KOPT-K1 (cell line): Measurements from ENCODE around the gene RNF11.

Experiments
- H3K27ac ChIP-seq: fragments of 200-600 bp; sonication (generic); 2 replicates; pipeline ENCODE4 v1.5.1; 2016; ENCODE audit warnings: antibody characterized with exemption, mild to moderate bottlenecking, low read depth, low read length; ENCODE audit not compliant: poor library complexity, severe bottlenecking
- H3K36me3 ChIP-seq: fragments of 200-600 bp; sonication (generic); 2 replicates; pipeline ENCODE4 v1.5.1; 2017; ENCODE audit warnings: antibody characterized with exemption, mild to moderate bottlenecking, low read length, moderate library complexity; ENCODE audit not compliant: insufficient read depth
- H3K9me3 ChIP-seq: fragments of 200-600 bp; sonication (generic); 2 replicates; pipeline ENCODE4 v1.5.1; 2017; ENCODE audit warnings: antibody characterized with exemption, low read length, mild to moderate bottlenecking; ENCODE audit not compliant: insufficient read depth, poor library complexity, severe bottlenecking

Gene RNF11

DNA sequence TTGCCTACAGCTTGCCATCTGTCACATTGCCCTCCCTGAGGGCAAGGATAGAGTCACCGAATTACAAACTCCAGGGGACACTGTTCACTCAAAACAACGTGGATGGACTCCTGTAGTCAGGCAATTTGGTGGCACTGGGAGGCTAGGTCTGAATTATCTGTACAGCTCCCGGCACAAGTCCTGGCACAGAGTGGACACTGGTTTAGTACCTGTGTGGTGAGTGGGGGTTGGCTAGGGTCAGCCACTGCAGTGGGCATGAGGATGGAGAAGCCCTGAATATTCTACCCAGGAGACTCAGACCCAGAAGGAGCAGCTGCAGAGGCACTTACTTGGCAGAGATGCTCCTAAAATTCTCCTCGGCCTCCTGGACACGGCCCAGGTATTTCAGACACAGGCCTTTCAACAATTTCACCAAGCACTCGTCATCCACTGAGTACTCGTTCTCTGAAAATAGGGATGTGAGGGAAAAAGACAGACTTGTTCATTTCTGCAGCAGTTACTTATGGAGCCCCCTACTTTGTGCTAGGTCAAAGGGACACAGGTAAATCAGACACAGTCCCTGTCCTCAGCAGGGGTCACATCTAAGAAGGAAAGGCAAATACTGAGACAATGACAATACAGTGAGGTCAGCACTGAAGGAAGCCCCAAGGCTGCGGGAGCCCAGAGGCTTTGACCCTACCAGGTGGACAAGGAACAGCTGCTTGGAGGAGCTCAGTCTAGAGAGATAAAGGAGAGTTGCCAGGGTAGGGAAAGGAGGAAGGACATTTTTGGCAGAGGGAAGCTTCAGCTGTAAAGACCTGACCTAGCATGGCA is 53.8 kb downstream of the RNF11 start:
- no peak overlapping the region for H3K27ac ChIP-seq

DNA sequence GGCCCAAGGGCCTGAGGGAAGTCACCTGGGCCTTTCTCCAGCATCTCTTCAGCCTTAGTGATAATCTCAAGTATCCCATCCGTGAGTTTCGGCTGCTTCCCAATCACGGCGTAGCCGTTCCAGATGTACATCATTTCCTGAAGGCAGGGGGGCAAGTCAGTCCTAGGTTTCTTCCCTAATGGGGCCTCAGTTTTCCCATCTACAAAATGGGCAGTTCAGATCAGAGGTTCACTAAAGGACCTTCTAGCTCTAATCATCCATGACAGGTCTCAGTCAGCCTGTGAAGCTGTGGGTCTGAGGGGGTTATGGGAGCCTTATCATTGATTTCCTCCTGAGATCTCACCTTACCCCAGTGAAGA is 54.4 kb downstream of the RNF11 start:
- no peaks in the 10 kb centered on the region for H3K9me3 ChIP-seq
- H3K36me3 ChIP-seq, result no peaks in the 10 kb centered on the region
- H3K27ac ChIP-seq, result no peak overlapping the region

More for the DNA sequence above, 53.8 kb downstream of the RNF11 start:
- Histone ChIP-seq H3K9me3 (no peaks in the 10 kb centered on the region), H3K36me3 (no peaks in the 10 kb centered on the region)

DNA sequence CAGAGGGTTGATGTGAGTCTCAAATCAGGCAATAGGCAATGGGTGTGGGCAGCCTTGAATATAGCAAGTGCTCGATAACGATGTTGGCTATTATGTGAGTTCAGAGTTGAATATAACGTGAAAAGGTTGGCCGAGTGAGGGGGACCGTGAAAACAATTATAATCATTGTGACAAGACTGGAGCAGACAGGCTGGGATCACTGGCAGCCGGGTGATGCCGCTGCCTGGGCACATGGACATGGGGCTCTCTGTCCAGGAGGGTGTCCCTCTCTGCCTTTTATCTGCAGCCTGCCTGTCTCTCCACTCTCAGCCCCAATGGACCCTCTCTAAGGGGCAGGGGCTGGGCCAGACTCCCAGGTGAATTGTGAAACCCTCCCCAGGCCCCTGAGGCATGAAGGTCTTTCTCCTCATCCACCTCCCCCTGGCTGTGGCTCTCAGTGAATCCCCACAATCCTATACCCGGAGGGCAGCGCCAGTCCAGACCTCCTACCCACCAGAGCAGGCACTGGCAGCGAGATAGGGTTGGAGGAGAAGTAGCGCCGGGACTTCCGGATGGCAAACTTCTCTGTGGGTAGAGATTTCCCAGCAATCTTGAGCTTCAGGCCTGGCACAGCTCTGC is 57.9 kb downstream of the RNF11 start:
- peaks cover under 1% of the 10 kb centered on the region for H3K9me3 ChIP-seq
- H3K27ac ChIP-seq, result no peak overlapping the region
- H3K36me3 ChIP-seq, result no peaks in the 10 kb centered on the region

DNA sequence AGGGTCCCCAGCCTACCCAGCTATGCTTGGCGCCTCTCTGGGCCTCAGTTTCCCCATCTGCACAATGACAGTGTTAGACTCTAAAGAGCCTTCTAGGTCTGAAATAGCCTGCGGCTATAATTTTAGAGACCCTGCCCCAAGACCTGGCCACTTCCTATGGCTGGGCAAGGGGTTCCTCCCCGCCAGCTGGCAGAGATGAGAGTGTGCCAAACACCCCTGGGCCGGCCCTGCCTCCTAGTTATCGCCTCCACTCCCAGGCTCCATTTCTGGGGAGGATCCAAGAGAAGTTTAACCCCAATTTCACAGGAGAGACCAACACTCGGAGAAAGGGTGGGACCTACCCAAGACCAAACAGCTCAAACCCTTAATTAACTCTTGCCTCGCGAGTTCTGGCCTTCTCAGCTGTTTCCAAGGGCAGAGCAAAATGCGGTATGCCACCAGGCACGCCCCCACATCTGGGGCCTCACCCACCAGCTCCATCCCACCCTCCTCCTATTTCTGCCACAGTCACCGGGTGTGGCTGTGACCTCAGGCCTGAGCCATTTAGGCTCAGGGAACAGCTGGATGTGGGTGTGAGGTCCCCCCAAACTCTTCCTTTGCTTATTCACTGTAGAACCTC is 58.6 kb downstream of the RNF11 start:
- H3K27ac ChIP-seq, result no peak overlapping the region
- peaks cover 4% of the 10 kb centered on the region for H3K9me3 ChIP-seq
- no peaks in the 10 kb centered on the region for H3K36me3 ChIP-seq

DNA sequence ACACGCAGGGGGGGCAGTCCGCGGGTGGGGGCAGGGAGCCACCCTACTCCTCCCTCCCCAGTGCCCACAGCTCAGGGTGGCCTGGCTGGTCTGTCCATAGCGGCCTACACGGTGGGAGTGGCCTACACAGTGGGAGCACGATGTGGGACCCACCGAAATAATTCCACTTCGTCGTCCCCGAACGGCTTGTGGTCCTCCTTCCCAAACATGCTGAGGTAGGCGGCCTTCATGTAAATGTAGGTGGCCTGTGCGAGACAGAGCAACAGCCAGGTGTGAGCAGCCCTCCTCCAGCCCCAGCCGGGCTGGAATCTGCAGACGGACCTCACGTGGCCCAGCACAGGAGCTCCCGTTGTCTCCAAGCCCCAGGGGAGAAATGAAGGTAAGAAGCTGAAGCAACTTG is 59.9 kb downstream of the RNF11 start:
- H3K36me3 ChIP-seq, result no peaks in the 10 kb centered on the region

DNA sequence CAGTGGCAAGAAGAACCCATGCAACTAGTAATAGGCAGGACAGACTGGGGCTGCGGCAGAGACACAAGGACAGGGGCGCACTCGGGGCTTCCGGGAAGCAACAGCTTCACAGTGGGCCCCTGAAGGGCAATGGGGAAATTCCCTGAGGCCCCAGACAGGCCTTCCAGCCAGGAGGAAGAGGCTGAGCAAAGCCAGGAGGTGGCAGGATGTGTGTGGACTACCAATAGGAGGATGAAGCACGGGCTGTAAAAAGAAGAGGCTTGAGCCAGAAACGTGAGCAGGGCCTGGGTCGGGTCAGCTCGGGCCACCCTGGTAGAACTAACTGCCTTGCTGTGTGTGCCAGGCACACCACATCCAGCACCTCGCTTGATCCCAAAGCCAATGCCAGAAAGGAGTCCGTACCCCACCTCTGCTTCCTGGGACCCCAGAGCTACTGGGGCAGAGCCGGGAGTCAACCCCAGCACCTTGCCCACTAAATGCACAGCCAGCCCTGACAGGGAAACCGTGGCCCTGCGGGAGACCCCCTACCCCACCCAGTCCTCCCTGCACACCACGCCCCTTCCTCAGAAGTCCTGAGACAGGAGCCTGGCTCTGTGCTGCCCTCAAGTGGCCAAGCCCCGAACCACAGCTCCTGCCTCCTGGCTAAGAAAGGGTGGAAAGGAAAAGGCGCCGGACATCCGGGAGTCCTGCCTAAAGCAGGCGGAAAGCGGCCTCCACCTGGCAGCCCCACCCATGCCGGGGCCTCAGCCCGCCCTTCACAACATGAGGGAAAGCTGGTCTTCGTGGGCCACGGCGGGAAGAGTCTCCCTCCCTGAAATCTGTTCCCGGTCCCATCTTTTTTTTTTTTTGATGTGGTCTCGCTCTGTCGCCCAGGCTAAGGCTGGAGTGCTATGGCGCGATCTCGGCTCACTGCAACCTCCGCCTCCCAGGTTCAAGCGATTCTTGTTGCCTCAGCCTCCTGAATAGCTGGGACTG is 60.6 kb downstream of the RNF11 start:
- Histone ChIP-seq H3K9me3 (peaks cover 4% of the 10 kb centered on the region), H3K27ac (peak overlapping the region; percentile 37), H3K36me3 (no peaks in the 10 kb centered on the region)

More for the DNA sequence above, 59.9 kb downstream of the RNF11 start:
- H3K9me3 ChIP-seq, result peaks cover 4% of the 10 kb centered on the region
- no peak overlapping the region for H3K27ac ChIP-seq

DNA sequence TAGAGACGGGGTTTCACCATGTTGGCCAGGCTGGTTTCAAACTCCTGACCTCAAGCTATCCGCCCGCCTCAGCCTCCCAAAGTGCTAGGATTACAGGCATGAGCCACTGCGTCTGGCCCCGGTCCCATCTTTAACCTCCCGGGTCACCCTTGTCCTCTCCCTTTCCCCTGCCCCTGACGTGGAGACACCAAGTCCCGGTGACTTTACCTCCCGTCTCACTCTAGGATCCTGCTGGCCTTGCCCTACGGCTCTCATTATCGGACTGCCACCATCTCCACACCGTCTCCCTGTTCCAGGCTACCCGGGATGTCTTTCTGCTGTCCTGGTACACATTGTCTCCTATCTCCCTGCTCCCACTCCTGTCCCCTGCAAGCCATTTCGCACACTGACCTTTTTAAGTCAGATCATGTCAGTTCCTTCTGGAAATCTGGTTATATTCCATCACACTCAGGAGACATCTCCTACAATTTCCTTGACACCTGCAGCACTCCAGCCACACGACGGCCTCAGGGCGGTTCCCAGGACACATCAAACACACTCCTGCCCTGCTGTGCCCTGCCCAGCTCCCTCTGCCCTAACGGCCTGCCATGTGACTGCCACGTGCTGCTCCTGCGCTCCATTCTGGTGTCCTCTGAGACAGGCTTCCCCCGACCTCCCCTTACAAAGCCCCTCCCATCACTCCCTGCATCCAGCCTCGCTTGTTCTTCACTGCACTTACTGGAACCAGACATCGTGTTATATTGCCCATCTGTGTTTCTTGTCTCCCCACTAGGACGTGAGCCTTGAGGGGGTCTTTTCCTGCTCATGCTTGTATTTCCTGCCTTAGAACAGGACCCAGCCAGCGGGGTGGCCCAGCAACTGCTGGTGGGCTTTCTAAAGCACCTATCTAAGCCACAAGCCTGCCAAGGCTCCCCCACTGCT is 61.6 kb downstream of the RNF11 start:
- Histone ChIP-seq H3K27ac (peak overlapping the region; percentile 37), H3K36me3 (no peaks in the 10 kb centered on the region), H3K9me3 (peaks cover 4% of the 10 kb centered on the region)

DNA sequence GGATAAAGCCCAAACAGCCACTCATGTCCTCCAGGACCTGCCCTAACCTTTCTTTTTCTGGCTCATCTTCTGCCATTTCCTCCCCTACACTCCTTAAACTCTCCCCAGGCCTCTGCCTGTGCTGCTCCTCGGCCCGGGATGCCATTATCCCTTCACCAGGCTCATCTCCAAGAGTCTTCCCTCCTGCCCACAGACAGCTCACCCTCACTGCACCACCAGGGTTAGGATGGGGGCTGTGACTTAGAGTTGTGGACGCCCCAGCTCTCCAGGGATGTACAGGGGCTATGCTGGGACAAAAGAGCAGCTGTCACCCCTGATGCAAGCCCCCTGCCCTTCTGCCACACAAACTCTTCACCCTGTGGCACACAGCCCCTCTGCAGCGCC is 62.2 kb downstream of the RNF11 start:
- Histone ChIP-seq H3K9me3 (peaks cover 4% of the 10 kb centered on the region), H3K36me3 (no peaks in the 10 kb centered on the region), H3K27ac (no peak overlapping the region)

DNA sequence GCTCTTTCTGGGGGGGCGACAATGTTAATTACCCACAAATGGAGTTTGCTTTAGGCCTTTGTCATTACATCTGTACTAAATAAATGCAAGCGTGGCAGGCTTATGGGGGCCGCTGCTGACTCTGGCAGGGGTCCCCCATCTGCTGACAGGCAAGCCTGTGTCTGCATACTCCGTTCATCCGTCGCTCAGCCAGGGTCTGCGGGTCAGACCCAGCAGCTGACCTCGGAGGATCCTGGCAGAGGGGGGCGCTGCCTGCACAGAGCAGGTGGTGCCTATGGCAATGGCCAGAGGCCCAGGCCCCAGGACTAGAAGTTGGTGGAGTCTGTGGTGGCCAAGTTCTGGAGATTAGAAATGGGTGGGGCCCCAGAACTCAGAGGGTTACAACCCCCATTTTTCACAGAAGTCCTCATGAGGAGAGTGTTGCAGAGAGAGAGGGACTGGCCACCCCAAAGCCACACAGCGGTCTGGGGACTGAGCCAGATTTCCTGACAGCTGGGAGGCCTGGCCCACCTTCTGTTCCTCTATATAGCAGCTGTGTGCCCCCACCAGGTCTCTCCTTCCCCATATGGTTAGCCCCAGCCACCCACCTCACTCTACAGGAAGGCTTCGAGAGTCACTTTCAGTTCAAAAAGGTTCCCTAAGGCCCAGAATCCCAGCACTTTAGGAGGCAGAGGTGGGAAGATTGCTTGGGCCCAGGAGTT is 63.3 kb downstream of the RNF11 start:
- H3K27ac ChIP-seq, result no peak overlapping the region
- peaks cover 4% of the 10 kb centered on the region for H3K9me3 ChIP-seq
- no peaks in the 10 kb centered on the region for H3K36me3 ChIP-seq

DNA sequence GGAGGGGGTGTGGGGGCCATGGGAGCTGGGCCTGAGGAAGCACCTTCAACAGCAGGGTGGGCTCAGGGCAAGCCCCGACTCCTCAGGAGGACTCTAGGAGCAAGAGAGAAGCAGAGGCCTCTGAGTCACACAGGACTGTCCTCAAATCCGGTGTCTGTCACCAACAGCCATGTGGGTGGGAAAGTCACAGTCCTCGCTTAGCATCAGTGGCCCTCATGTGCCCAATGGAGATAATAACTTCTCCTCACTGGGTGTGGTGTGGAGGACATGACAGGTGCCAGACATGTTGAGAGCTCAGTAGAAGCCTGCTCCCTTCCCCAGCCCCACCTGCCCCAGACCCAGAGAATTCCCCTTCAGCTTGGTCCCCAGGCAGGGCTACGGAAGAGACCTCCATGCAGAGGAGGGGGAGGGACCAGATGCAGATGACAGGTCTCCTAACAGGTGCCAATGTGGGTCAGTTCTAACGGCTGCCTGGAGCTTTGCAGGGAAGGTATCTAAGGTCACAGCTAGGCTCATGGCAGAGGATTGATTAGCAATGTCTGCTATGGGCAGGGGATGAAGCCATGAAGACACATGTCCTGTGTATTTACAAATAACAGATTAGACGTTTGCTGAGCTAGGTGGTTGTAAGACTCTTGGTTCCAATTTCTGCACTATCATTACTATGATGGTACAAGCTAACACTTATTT is 64.1 kb downstream of the RNF11 start:
- Histone ChIP-seq H3K9me3 (peaks cover 4% of the 10 kb centered on the region), H3K36me3 (no peaks in the 10 kb centered on the region), H3K27ac (no peak overlapping the region)

DNA sequence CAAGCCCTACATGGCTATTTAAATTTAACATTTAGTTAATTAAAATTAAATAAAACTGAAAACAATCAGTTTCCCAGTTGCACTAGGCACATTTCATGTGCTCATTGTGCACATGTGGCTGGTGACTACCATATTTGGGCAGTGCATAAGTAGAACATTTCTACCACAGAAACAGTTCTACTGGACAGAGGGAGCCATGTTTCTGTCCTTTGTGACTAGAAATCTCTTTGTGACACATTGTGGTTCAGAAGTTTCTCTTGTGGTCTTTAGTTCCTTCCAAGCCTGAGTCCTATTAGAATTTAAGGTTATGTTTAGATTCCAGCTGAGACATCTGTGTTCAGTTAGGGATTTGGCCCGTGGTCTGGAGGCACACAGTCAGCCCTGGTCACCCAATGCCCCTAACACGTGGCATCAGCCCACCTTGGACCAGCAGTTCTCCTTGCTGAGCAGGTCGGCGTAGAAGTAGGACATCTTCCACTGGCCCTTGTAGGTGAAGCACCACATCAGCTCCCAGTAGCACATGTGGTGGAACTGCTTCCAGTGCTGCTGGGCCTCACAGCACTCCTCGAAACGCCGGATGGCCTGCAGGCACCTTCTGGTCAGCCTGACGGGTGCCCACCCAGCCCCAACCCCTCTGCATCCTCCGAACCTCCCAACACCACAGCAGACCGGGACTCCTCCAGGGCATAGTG is 65.2 kb downstream of the RNF11 start:
- Histone ChIP-seq H3K36me3 (no peaks in the 10 kb centered on the region), H3K27ac (no peak overlapping the region), H3K9me3 (peaks cover 4% of the 10 kb centered on the region)

DNA sequence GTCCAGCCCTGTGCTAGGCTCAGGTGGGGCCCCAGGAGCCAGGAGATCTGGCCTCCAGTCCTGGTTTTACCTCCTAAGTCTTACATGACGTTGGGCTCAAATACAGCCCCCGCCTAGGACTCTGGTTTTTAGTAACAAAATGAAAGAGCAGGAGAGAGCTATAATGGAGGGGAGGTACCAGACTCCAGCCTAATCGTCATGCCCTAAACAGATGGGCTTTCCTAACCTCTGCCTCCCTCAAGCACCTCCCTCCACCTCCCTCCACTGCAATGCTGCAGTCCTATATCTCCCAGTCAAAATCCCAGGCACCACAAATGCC is 65.7 kb downstream of the RNF11 start:
- Histone ChIP-seq H3K27ac (no peak overlapping the region), H3K36me3 (no peaks in the 10 kb centered on the region), H3K9me3 (peaks cover 4% of the 10 kb centered on the region)

DNA sequence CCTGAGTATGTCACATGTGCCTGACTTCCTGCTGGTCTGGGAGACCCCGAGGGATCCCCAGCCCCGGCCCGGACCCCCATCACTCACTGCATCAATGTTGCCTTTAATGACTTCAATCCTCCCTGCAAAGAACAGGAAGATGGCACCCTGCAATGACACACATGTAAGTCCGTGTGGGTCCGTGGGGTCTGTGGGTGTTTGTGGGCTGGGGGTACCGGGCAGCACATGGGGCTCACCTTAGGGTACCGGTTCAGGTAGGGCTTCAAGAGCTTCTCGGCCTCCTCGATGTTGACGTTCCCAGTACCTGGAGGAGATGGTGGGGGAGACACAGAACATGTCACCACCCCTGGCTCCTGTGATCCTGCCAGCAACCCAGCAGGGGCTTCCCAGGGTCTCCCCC is 66.2 kb downstream of the RNF11 start:
- Histone ChIP-seq H3K36me3 (no peaks in the 10 kb centered on the region), H3K27ac (no peak overlapping the region), H3K9me3 (peaks cover 4% of the 10 kb centered on the region)
